Measurements from ENCODE around the gene TMEM242. TPM values are rescaled to one million over a fixed set of nuclear protein-coding genes. Genes with fewer than 3 reads are reported as not detected.
A peak's percentile ranks its signal among the peaks of the same experiment; 100 is the strongest.
"Not testable (repeated sequence)": the region's sequence is repeated elsewhere in the genome, so short reads cannot be mapped to it uniquely, and the experiment has no call there.

Gene TMEM242
- total RNA-seq, 1 experiment from 2014 or later: 5.3 TPM

DNA sequence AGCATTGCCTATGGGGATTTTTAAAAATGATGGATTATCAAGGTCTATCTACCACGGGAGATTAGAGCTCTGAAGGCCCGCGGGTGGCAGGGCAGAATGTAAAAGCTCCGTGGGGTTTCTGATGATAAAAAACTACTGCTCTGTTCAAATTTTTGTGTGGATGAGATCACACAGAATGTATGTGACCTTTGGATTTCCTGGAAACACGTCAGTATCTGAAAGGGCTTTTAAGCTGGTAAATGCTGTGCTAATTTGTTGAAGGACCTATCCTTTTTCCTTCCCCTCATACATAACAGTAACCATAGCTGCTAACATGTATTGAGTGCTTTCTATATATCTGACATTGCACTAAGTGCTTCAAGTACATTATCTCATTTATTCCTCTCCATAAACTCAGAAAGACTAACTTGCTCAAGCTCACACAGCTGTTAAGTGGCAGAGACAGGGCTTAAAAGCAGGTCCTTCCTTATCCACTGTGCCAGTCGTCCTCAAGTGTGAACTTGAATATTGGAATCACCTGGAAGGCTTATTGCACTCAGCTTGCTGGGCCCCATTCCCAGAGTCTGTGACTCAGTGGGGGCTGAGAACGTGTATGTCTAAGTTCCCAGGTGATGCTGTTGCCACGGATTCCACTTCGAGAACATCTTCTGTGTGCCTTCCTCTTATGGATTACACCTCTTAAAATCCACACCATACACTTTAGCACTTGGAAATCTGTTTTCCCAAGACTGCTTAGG lies 1.9 kb upstream of the TMEM242 start:
- DNase-seq (ENCODE audit: low spot score): no peak

- peak; percentile 58 for DNase-seq (ENCODE audit: low spot score)
Observed at GRCh38 chr6:157323966-157324300, 614 bp upstream of the TMEM242 start.

GRCh38 chr6:157322792-157323254 lies 496 bp downstream of the TMEM242 start:
- peak; percentile 52 for DNase-seq (ENCODE audit: low spot score)

DNA sequence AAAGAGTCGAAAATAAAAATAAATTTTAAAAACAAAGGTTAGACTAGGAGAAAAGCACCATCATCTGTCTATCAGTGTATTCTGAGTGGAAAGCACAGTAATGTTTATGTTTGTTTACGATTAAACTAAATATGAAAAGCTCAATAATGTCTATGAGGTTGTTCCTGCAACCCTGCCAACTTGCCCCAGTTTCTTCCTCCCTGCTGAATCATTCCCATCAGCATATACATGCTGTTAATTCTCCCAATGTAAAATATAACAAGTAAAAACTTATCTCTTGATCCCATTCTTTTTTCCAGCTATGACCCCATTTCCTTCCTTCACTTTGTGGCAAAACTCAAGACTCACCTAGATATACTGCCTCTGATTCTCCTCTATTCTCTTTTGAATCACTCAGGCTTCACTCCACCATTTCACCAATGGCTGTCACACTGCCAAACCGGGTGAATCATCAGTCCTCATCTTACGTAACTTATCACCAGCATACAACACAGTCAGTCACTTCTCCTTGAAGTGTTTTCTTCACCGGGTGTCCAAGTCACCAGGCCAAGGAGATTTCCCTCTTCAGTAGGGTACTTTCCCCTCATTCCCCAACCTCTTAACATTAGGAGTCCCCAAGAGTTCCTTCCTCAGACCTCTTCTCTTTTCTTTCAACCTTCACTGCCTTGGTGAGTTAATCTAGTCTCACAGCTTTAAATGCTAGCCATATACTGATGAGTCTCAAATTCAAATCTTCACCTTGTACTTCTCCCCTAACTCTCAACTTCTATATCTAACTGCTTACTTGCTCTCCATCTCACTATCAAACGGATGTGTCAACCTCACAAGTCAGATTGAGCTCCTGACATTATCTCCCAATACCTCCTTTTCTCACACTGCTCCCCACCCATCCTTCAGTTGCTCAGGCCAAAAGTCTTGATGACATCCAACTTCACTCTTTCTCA lies 6.2 kb downstream of the TMEM242 start:
- peak; percentile 71 for DNase-seq (ENCODE audit: low spot score)

DNA sequence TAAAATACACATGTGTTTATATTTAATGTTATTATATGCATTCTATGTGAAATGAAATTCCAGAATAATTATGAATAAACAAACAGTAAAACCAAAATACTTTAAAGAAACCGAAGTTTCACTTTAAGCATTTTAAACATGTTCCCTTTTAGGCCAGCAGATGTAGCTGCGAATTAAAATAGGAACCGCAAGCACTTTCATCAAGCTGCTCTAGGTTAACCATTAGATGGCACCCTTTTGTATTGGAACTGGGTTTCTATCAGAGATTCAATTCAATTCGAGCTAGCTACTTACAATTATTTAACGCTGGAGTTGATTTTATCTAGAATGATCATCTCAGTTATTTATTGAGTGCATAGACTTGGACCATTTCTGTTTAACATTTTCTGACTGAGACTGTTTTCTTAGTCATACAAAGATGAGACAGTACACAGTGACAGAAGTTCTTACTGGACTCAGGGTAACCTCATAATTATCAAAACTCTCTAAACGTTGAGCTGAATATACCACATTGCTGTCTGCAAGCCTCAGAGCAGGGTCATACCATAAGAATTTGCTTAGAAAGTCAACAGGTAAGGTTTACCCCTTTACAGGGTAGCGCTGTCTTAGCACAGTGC lies 8.5 kb downstream of the TMEM242 start:
- peak; percentile 60 for DNase-seq (ENCODE audit: low spot score)

DNA sequence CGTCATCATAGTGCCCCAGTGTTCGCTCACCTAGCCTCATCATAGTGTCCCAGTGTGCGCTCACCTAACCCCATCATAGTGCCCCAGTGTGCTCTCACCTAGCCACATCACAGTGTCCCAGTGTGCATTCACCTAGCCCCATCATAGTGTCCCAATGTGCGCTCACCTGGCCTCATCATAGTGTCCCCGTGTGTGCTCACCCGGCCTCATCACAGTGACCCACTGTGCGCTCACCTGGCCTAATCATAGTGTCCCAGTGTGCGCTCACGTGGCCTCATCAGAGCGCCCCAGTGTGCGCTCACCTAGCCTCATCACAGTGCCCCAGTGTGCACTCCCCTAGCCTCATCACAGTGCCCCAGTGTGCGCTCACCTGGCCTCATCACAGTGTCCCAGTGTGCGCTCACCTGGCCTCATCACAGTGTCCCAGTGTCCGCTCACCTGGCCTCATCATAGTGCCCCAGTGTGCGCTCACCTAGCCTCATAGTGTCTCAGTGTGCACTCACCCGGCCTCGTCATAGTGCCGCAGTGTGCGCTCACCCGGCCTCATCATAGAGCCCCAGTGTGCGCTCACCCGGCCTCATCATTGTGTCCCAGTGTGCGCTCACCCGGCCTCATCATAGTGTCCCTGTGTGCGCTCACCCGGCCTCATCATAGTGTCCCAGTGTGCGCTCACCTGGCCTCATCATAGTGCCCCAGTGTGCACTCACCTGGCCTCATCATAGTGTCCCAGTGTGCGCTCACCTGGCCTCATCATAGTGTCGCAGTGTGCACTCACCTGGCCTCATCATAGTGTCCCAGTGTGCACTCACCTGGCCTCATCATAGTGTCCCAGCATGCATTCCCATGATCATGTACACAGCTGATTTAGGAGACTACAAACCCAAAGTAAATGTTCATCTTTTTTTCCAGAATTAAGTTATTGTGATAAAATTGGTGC lies 9.5 kb downstream of the TMEM242 start:
- DNase-seq (ENCODE audit: low spot score): no peak

DNA sequence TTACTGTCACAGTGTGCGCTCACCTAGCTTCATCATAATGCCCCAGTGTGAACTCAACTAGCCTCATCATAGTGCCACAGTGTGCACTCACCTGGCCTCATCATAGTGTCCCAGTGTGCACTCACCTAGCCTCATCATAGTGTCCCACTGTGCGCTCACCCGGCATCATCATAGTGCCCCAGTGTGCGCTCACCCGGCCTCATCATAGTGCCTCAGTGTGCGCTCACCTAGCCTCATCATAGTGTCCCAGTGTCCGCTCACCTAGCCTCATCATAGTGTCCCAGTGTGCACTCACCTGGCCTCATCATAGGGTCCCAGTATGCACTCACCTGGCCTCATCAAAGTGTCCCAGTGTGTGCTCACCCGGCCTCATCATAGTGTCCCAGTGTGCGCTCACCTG lies 10.6 kb downstream of the TMEM242 start:
- peak; percentile 34 for DNase-seq (ENCODE audit: low spot score)

GRCh38 chr6:157310693-157311092 lies 12.6 kb downstream of the TMEM242 start:
- DNase-seq (ENCODE audit: low spot score): not testable (repeated sequence)

- DNase-seq (ENCODE audit: low spot score): no peak
Observed at GRCh38 chr6:157307661-157308060, 15.7 kb downstream of the TMEM242 start.

- DNase-seq (ENCODE audit: low spot score): no peak
Observed at GRCh38 chr6:157305670-157306653, 17.4 kb downstream of the TMEM242 start.

- no peak for DNase-seq (ENCODE audit: low spot score)
Observed at GRCh38 chr6:157304899-157305663, 18.2 kb downstream of the TMEM242 start.

- no peak for DNase-seq (ENCODE audit: low spot score)
Observed at GRCh38 chr6:157302736-157303135, 20.6 kb downstream of the TMEM242 start.

DNA sequence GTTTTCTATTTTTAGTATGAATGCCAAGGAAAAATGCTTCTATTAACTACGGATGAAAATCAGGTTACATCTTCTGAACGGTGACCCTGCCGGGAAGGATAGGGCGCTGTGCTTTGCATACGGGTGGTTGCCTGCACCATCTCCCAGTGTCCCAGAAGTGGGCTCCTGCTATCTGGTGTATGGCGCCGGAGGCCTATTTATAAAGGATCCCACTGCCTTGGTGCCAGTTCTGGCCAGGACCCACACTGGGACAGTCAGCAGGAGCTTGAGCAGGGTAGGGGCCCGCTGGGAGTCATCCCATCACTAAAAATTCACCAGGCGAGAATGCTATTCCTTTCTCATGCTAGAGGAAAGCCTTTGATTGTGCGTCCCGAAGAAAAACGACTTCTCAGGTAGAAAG lies 22.9 kb downstream of the TMEM242 start:
- no peak for DNase-seq (ENCODE audit: low spot score)

- DNase-seq (ENCODE audit: low spot score): no peak
Observed at GRCh38 chr6:157300006-157300405, 23.3 kb downstream of the TMEM242 start.

DNA sequence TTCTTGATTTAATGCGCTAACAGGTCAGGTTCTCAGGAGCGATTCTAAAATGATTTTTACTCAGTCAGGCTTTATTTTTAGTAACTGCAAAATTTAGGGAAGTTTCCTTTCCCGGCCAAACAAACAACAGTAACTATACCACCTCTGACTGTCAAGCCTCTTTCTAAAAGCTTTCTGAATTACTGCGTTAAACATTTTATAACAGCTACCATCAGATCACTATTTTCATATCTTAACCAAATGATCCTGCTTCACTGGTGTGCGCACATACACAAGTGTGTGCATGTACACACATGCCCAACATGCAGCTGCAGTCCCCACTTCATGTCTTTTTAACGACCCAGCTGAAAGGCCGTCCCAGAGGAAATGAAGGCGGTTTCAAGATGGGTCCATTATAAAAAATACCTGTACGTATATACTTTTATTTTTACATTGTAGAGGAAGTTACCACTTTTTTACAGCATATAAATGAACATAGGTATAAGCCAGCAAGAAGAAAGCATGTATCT lies 25.0 kb downstream of the TMEM242 start:
- no peak for DNase-seq (ENCODE audit: low spot score)

- DNase-seq (ENCODE audit: low spot score): no peak
Observed at GRCh38 chr6:157294654-157295053, 28.7 kb downstream of the TMEM242 start.

DNA sequence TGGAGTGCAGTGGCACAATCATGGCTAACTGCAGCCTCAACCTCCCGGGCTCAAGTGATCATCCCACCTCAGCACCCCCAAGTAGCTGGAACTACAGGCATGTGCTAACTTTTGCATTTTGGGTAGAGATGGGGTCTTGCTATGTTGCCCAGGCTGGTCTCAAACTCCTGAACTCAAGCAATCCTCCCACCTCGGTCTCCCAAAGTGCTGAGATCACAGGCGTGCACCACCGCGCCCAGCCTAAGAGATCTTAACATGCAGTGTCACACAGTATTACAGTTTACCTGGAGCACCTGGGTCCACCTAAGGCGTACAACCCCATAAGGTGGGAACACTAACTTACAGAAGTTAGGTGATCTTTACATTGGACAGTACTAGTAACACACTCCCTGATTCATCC lies 29.5 kb downstream of the TMEM242 start:
- DNase-seq (ENCODE audit: low spot score): no peak

GRCh38 chr6:157292202-157292601 lies 31.1 kb downstream of the TMEM242 start:
- no peak for DNase-seq (ENCODE audit: low spot score)

DNA sequence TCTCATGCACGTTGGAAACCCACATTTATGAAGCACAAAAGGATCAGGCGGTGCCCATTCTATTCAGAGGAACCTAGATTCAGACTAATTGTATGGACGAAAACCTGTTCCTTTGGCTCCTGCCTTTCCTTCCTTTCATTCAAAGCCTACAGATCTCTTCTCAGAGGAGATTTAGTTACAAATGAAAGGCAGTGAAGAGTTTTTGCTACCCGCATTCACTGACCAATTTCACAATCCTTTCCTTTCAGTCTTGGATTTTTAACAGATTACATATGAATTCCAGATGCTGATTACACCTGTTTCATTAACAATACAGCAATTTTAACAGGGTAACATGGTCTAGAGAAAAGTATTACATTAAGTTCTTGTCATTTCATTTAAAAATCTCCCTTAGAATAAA lies 32.0 kb downstream of the TMEM242 start:
- no peak for DNase-seq (ENCODE audit: low spot score)

Data from H4 (cell line).